ENCODE results near the gene HOXB9. TPM values are rescaled to one million over a fixed set of nuclear protein-coding genes. Genes with fewer than 3 reads are reported as not detected.

The HOXB9 gene
- total and polyA plus RNA-seq, 8 donors: 11.3 TPM; not detected in 7

DNA sequence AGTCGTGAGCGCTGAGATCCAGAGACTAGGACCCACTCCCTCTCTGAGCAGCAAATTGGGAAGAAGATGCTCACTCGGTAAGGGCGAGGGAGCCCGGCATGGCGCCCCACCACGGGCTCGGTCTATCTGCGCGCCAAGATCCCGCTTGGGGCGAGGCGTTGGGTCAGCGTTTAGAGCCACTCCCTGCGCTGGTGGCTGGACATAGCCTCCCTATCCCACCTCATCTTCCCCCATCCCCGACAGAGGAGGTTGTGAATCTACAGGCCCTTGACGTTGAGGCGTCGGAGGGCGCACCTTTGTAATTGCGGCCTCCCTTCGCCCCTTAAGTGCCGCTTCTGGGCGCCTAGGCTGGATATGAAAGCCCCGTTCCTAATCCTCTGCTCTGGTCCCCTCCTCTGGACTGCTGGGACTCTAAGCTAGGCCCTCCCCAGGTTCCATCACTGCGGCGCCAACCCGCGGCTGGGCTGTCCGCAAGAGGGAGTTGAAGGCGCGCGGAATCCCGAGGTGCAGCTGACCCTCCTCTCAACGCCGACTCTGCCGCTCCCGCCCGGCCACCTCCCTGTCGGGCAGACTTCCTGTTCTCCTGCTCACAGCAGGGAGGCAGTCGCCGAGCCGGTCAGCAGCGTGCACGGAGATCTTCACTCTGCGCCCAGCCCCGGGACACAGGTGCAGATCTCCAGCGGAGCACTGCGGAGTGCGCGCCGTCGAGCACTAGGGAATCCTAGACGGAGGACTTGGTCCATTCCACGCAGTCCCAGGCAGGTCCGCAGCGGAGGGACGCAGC lies 16.1 kb upstream of the HOXB9 start:
- peaks cover 0 to 28% (median 15%) of the 10 kb centered on the region in 4 donors for H3K4me1 ChIP-seq
- no peaks in the 10 kb centered on the region for H3K9me3 ChIP-seq
- H3K27me3 ChIP-seq: peaks cover 48 to 100% (median 94%) of the 10 kb centered on the region in 3 donors
- 6 to 12% (median 9%) methylated on average over 28 to 58 of the region's 58 CpGs for whole genome bisulfite sequencing, 5 donors
- intact Hi-C loops (cut with DNase I; ENCODE audit: low total_unique reads): no loop called here
- H3K27ac ChIP-seq: no peak overlapping the region
- no peaks in the 10 kb centered on the region for H3K36me3 ChIP-seq
- TF ChIP-seq, protein P1, sequence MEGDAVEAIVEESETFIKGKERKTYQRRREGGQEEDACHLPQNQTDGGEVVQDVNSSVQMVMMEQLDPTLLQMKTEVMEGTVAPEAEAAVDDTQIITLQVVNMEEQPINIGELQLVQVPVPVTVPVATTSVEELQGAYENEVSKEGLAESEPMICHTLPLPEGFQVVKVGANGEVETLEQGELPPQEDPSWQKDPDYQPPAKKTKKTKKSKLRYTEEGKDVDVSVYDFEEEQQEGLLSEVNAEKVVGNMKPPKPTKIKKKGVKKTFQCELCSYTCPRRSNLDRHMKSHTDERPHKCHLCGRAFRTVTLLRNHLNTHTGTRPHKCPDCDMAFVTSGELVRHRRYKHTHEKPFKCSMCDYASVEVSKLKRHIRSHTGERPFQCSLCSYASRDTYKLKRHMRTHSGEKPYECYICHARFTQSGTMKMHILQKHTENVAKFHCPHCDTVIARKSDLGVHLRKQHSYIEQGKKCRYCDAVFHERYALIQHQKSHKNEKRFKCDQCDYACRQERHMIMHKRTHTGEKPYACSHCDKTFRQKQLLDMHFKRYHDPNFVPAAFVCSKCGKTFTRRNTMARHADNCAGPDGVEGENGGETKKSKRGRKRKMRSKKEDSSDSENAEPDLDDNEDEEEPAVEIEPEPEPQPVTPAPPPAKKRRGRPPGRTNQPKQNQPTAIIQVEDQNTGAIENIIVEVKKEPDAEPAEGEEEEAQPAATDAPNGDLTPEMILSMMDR (IDR thresholded peaks at IDR 0.05): no peak
- no peak for TF ChIP-seq EP300 (IDR thresholded peaks at IDR 0.05)
- H3K4me3 ChIP-seq: no peak overlapping the region
- DNase-seq: peak in 1 of 2 donors; percentile 12

DNA sequence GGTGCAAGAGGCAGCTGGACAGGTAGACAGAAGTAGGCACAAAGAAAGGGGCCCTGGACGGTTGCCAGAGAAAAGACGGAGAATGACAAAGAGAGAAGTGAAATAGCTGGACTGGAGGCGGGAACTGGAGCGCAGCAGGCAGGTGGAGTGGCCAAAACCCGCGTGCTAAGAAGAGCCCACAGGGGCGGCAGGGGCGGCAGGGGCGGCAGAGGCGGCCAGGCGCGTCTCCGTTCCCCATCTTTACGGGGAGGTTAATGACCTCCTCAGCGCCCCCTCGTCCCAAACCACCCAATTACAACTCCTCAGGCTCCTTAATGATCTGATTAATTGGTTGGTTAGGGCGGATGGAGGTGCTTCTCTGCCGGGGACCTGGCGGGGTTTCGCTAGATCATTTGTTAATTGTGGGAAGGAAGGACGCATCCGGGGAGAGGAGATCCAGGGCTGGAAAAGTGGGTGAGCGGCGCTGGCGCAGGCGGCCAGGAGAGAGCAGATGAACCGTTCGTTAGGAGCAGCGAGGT lies 15.4 kb upstream of the HOXB9 start:
- no peaks in the 10 kb centered on the region for H3K9me3 ChIP-seq
- peaks cover 47 to 100% (median 94%) of the 10 kb centered on the region in 3 donors for H3K27me3 ChIP-seq
- no peaks in the 10 kb centered on the region for H3K36me3 ChIP-seq
- intact Hi-C loops (cut with DNase I; ENCODE audit: low total_unique reads): no loop called here
- WGBS, 5 donors: 5 to 14% (median 8%) methylated on average over 26 to 29 of the region's 29 CpGs
- H3K4me3 ChIP-seq: no peak overlapping the region
- H3K4me1 ChIP-seq: peaks cover 0 to 25% (median 10%) of the 10 kb centered on the region in 4 donors
- DNase-seq: peak in 1 of 2 donors; percentile 2
- TF ChIP-seq, protein P1 (IDR thresholded peaks at IDR 0.05): no peak
- TF ChIP-seq POLR2AphosphoS5 (IDR thresholded peaks at IDR 0.05): no peak
- TF ChIP-seq EP300 (IDR thresholded peaks at IDR 0.05): no peak
- TF ChIP-seq POLR2A (IDR thresholded peaks at IDR 0.05): no peak
- H3K27ac ChIP-seq: no peak overlapping the region

DNA sequence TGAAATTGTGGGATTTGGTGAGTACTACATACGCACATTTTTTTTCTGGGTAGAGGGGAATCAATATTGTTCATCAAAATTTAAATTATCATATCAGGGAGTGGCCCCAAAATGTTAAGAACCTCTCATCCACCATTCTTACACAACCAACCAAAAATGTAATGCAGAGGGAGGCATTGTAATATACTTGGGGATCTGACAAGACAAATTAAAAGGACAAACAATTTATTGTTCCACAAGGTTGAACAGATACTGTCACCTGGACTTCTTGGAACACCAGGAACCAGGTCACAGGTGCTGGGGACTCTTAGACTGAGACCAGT lies 14.7 kb upstream of the HOXB9 start:
- TF ChIP-seq EP300 (IDR thresholded peaks at IDR 0.05) (no peak), POLR2A (IDR thresholded peaks at IDR 0.05) (no peak), POLR2AphosphoS5 (IDR thresholded peaks at IDR 0.05) (no peak)
- TF ChIP-seq, protein P1 (IDR thresholded peaks at IDR 0.05): no peak
- 36 to 75% (median 50%) methylated on average over 1 of the region's 1 CpG for WGBS, 5 donors
- H3K9me3 ChIP-seq: no peaks in the 10 kb centered on the region
- peaks cover 0 to 21% (median 7%) of the 10 kb centered on the region in 4 donors for H3K4me1 ChIP-seq
- no peak overlapping the region for H3K27ac ChIP-seq
- H3K27me3 ChIP-seq: peaks cover 39 to 100% (median 94%) of the 10 kb centered on the region in 3 donors
- intact Hi-C loops (cut with DNase I; ENCODE audit: low total_unique reads): no loop called here
- H3K36me3 ChIP-seq: no peaks in the 10 kb centered on the region
- H3K4me3 ChIP-seq: no peak overlapping the region
- DNase-seq: no peak

DNA sequence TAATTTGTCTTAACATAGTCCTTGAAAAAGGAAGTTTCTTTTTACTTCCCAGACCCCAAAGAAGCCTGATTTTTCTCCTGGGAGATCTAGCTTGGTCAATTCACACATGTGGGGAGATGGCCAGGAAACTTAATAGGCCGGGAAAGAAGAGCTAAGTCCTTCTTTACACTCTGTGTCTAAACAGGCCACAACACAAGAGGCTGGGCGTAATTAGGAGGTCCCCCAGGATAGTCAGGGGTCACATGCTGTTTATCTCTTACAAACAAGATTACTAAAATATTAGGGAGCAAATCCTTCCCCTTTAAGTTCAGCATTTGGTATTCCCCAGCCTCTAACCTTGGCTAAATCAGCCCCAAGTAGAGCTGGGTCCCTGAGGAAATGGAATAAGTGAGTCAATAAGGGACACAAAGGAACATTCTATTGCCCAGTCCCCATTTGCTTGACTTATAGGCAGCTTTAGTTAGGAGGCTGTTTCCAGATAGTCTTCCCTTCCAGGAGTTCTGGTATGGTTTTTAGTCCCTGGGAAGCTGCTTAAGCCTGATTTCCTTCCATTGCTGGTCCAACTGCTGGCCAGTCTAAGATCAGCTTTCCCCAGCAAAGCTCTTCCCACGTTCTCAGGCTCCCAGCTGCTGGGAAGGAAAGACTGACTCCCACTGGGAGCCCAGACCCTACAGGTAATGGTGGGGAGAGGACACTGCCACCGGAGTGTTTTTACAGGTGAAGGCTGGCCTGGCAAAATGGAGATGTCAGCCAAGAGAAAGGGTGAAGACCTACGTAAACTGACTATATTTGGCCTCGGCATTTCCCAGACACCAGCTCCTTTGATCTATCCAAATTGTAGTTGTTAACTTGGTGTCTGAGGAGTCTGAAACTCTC lies 14.1 kb upstream of the HOXB9 start:
- DNase-seq: peak in 1 of 2 donors; percentile 2
- WGBS, 5 donors: 40 to 56% (median 51%) methylated on average over 6 of the region's 6 CpGs
- Histone ChIP-seq H3K27ac (no peak overlapping the region), H3K4me3 (no peak overlapping the region), H3K9me3 (no peaks in the 10 kb centered on the region), H3K4me1 (peaks cover 0 to 17% (median 6%) of the 10 kb centered on the region in 4 donors), H3K27me3 (peaks cover 43 to 100% (median 94%) of the 10 kb centered on the region in 3 donors), H3K36me3 (no peaks in the 10 kb centered on the region)
- intact Hi-C loops (cut with DNase I; ENCODE audit: low total_unique reads): no loop called here
- TF ChIP-seq EP300 (IDR thresholded peaks at IDR 0.05) (no peak), POLR2A (IDR thresholded peaks at IDR 0.05) (no peak), POLR2AphosphoS5 (IDR thresholded peaks at IDR 0.05) (no peak)
- TF ChIP-seq, protein P1 (IDR thresholded peaks at IDR 0.05): no peak
